Smooth muscle cell (in vitro differentiated cells): ENCODE data around the gene ZNF816. TPM values are rescaled to one million over a fixed set of nuclear protein-coding genes. Genes with fewer than 3 reads are reported as not detected.
"Not testable (repeated sequence)": the region's sequence is repeated elsewhere in the genome, so short reads cannot be mapped to it uniquely, and the experiment has no call there.

Experiments used
- DNase-seq: peaks from one replicate; lab custom pipeline; 2025; ENCODE audit not compliant: unreplicated experiment; lab: John Stamatoyannopoulos, UW
- H2AFZ ChIP-seq: fragments of 200-600 bp; sonication (generic); 2 replicates; pipeline ENCODE4 v1.6.0; 2016; ENCODE audit warnings: antibody characterized with exemption, low read depth, mild to moderate bottlenecking
- H3F3A ChIP-seq: fragments of 200-600 bp; sonication (generic); 2 replicates; pipeline ENCODE4 v1.6.0; 2017; ENCODE audit warnings: antibody characterized with exemption, low read depth
- H3K27ac ChIP-seq: fragments of 200-600 bp; sonication (generic); 2 replicates; pipeline ENCODE4 v1.5.1; 2016; ENCODE audit warnings: low read depth, mild to moderate bottlenecking
- H3K27me3 ChIP-seq: fragments of 200-600 bp; sonication (generic); 2 replicates; pipeline ENCODE4 v1.6.1; 2016; ENCODE audit warnings: low read depth, mild to moderate bottlenecking
- H3K36me3 ChIP-seq: fragments of 200-600 bp; sonication (generic); 2 replicates; pipeline ENCODE4 v1.5.1; 2016; ENCODE audit warnings: low read depth
- H3K4me1 ChIP-seq: fragments of 200-600 bp; sonication (generic); 2 replicates; pipeline ENCODE4 v1.5.1; 2016; ENCODE audit warnings: low read depth
- H3K4me2 ChIP-seq: fragments of 200-600 bp; sonication (generic); 2 replicates; pipeline ENCODE4 v1.6.0; 2016; ENCODE audit warnings: mild to moderate bottlenecking
- H3K4me3 ChIP-seq: fragments of 200-600 bp; sonication (generic); 2 replicates; pipeline ENCODE4 v1.5.1; 2016; ENCODE audit warnings: mild to moderate bottlenecking
- H3K79me2 ChIP-seq: fragments of 200-600 bp; sonication (generic); 2 replicates; pipeline ENCODE4 v1.6.0; 2016; ENCODE audit warnings: low read depth, mild to moderate bottlenecking
- H3K9ac ChIP-seq: fragments of 200-600 bp; sonication (generic); 2 replicates; pipeline ENCODE4 v1.6.0; 2016; ENCODE audit warnings: low read depth
- H3K9me3 ChIP-seq: fragments of 200-600 bp; sonication (generic); replicated peaks from 2 replicates; pipeline ENCODE4 v1.5.1; 2016; ENCODE audit warnings: low read depth
- H4K20me1 ChIP-seq: fragments of 200-600 bp; sonication (generic); 2 replicates; pipeline ENCODE4 v1.6.0; 2016; ENCODE audit warnings: low read depth
- CTCF ChIP-seq: fragments of 200-600 bp; sonication (generic); IDR thresholded peaks from 2 replicates; pipeline ENCODE4 v1.5.1; 2017; ENCODE audit warnings: borderline replicate concordance, mild to moderate bottlenecking, antibody characterized with exemption; ENCODE audit not compliant: insufficient read depth, poor library complexity, severe bottlenecking
- WGBS: methylation state at CpG from one replicate; pipeline ENCODE4 v1.1.7; 2016; ENCODE audit warnings: low lambda C conversion rate; 5-methylcytosine and 5-hydroxymethylcytosine counted together
- polyA plus RNA-seq: library from polyadenylated mRNA; unstranded; fragments of >200 nt; fragmentation: Nextera tagmentation; extraction: Ambion mirVana; gene quantifications from 2 replicates; pipeline ENCODE4 v1.2.1, GENCODE V29; 2016
- total RNA-seq: library from RNA; depleted of rRNA; stranded (reverse); fragments of >200 nt; gene quantifications from 2 replicates; pipeline ENCODE4 v1.2.3, GENCODE V29; 2014

Gene ZNF816
- total and polyA plus RNA-seq, 2 experiments from 2014 or later, result 5.6 to 9.2 TPM

GRCh38 chr19:52948025-52948770 is 14.5 kb downstream of the ZNF816 start:
- H3K4me3 ChIP-seq, result no peak overlapping the region
- H3K27ac ChIP-seq, result no peak overlapping the region
- H3K79me2 ChIP-seq, result no peaks in the 10 kb centered on the region
- H3K9ac ChIP-seq, result no peak overlapping the region
- no peak for TF ChIP-seq CTCF
- H3K4me2 ChIP-seq, result no peak overlapping the region
- no peak for DNase-seq
- H4K20me1 ChIP-seq, result no peaks in the 10 kb centered on the region
- H3K36me3 ChIP-seq, result peaks cover 43% of the 10 kb centered on the region
- peaks cover 22% of the 10 kb centered on the region for H3F3A ChIP-seq
- WGBS, result 98% methylated on average over 13 of the region's 13 CpGs
- no peak overlapping the region for H2AFZ ChIP-seq
- peaks cover 6% of the 10 kb centered on the region for H3K4me1 ChIP-seq
- peaks cover 37% of the 10 kb centered on the region for H3K9me3 ChIP-seq
- no peaks in the 10 kb centered on the region for H3K27me3 ChIP-seq

GRCh38 chr19:52946322-52947310 is 16.1 kb downstream of the ZNF816 start:
- Histone ChIP-seq H2AFZ (no peak overlapping the region), H3K36me3 (peaks cover 27% of the 10 kb centered on the region), H3K27me3 (no peaks in the 10 kb centered on the region), H3K27ac (no peak overlapping the region), H3K4me1 (peaks cover 10% of the 10 kb centered on the region), H3F3A (peaks cover 27% of the 10 kb centered on the region), H3K9ac (no peak overlapping the region), H3K4me3 (peak overlapping the region; percentile 10), H4K20me1 (no peaks in the 10 kb centered on the region), H3K79me2 (peaks cover 4% of the 10 kb centered on the region), H3K4me2 (peak overlapping the region; percentile 22), H3K9me3 (peaks cover 25% of the 10 kb centered on the region)
- DNase-seq, result no peak
- 54% methylated on average over 34 of the region's 39 CpGs for WGBS
- TF ChIP-seq CTCF, result no peak

GRCh38 chr19:52945652-52946321 is 16.9 kb downstream of the ZNF816 start:
- peaks cover 19% of the 10 kb centered on the region for H3K36me3 ChIP-seq
- no peak for TF ChIP-seq CTCF
- peaks cover 10% of the 10 kb centered on the region for H3K4me1 ChIP-seq
- no peaks in the 10 kb centered on the region for H3K27me3 ChIP-seq
- no peak overlapping the region for H2AFZ ChIP-seq
- peak overlapping the region; percentile 22 for H3K4me2 ChIP-seq
- 61% methylated on average over 24 of the region's 24 CpGs for WGBS
- H3F3A ChIP-seq, result peaks cover 27% of the 10 kb centered on the region
- H4K20me1 ChIP-seq, result peaks cover 2% of the 10 kb centered on the region
- DNase-seq, result no peak
- peak overlapping the region; percentile 10 for H3K4me3 ChIP-seq
- peaks cover 13% of the 10 kb centered on the region for H3K79me2 ChIP-seq
- H3K27ac ChIP-seq, result peak overlapping the region; percentile 92
- no peak overlapping the region for H3K9ac ChIP-seq
- peaks cover 17% of the 10 kb centered on the region for H3K9me3 ChIP-seq

- not testable (repeated sequence) for H4K20me1 ChIP-seq, H3K4me1 ChIP-seq, H3K4me3 ChIP-seq, H3K36me3 ChIP-seq, H3K9ac ChIP-seq, H3K9me3 ChIP-seq, DNase-seq, H3K27me3 ChIP-seq, H2AFZ ChIP-seq
- WGBS, result 49% methylated on average over 17 of the region's 17 CpGs
- Histone ChIP-seq H3F3A (peaks cover 27% of the 10 kb centered on the region), H3K4me2 (peak overlapping the region; percentile 1), H3K79me2 (peaks cover 21% of the 10 kb centered on the region), H3K27ac (peak overlapping the region; percentile 92)
Observed at GRCh38 chr19:52944703-52945493, 17.8 kb downstream of the ZNF816 start.
